GM18517 (cell line): ENCODE measurements around the gene HRH3.

Experiments
- ATAC-seq: cut with Tn5 transposase; IDR thresholded peaks from one replicate; pipeline ENCODE4 v1.9.1; 2021; ENCODE audit warnings: mild to moderate bottlenecking, moderate library complexity; ENCODE audit not compliant: unreplicated experiment

Gene HRH3

GRCh38 chr20:62230696-62231095 is 10.6 kb upstream of the HRH3 start:
- ATAC-seq: no peak

GRCh38 chr20:62230276-62230675 is 10.2 kb upstream of the HRH3 start:
- ATAC-seq: no peak

DNA sequence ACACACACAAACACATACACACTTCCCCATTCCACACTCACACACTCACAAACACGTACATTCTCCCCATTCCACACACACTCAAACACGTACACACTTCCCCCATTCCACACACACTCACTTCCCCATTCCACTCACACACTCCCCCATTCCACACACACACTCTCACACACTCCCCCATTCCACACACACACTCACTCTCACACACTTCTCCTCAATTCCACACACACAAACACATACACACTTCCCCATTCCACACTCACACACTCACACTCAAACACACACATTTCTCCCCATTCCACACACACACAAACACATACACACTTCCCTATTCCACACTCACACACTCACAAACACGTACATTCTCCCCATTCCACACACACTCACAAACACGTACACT is 9.6 kb upstream of the HRH3 start:
- ATAC-seq: no peak

- no peak for ATAC-seq
These were observed 9.0 kb upstream of the HRH3 start for GRCh38 chr20:62228982-62229545.

DNA sequence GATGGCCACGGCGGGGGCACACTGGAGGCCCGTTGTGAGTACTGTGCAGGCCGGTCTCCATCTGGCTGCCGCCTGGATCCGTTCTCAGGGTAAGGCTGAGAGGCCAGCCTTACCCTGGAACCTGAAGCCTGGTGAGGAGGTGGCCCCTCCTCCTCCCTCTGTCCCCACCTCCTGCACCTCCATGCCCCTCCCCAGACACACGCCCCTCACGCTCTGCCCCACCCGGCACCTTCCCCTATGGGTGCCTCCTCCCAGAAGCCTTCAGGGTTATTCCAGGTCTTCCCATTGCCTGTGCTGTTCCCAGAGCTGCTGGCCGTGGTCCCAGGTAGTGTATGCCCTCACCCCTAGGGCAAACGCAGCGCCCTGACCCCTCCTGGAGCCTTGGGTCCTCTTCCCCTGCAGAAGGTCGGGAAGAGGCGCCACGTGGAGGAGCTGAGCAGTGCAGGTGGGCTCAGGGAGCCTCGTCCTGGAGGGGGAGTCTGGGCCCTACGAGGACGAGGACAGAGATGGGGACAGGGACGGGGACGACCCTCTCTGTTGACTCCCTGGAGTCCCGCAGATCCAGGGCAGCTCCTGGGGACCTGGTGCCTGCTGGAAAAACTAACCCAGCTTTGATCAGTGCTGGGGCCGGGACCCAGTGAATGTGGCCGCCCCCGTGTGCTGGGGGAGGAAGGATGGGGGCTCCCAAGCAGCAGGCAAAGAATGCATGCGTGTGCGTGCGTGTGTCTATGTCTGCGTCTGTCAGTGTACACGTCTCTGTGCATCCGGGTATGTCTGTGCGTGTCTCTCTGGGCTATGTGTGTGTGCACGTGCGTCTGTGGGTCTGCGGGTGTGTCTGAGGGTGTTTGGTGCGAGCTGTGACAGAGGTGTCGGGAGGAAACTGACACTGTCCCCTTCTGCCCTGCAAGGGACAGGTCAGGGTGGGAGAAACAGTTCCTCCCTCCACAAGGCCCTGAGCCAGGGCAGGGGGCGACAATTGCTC is 8.2 kb upstream of the HRH3 start:
- ATAC-seq: no peak

- no peak for ATAC-seq
These were observed 7.5 kb upstream of the HRH3 start for GRCh38 chr20:62227591-62227976.

GRCh38 chr20:62226707-62227590 is 6.9 kb upstream of the HRH3 start:
- no peak for ATAC-seq

DNA sequence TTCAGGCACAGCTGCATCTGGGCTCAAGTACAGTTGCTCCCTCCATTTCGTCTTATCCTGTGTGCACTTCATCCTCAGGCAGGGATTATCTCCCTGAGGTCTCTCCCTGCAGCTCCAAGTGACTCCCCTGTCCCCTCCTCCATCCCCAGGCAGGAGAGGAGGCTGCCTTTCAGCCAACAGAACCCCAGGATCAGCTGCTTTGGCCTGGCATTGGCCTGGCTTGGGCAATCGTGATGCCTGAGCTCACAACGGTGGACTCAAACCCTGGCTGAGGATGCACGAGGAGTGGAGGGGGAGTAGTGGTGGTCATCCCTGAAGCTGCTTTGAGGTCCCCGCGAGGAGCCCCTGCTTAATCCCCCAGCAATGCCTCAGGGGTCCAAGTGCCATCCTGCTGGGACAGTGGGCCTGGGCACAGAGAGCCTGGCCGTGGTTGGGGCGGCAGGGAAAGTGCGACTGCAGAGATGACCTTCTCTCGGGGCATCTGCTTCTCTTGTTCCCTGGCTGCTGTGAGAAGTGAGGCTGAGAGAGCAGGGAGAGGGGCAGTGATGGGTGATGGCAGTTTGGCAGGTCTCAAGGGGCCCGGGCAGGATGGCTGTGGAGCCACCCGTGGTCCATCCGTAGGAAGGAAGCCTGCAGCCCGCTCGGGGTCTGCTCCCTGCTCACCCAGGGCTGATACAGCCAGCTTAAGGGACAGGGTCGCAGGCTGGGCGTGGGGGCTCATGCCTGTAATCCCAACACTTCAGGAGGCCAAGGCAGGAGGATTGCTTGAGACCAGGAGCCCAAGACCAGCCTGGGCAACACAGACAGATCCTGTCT is 6.0 kb upstream of the HRH3 start:
- ATAC-seq: no peak

GRCh38 chr20:62225026-62225425 is 4.9 kb upstream of the HRH3 start:
- no peak for ATAC-seq

DNA sequence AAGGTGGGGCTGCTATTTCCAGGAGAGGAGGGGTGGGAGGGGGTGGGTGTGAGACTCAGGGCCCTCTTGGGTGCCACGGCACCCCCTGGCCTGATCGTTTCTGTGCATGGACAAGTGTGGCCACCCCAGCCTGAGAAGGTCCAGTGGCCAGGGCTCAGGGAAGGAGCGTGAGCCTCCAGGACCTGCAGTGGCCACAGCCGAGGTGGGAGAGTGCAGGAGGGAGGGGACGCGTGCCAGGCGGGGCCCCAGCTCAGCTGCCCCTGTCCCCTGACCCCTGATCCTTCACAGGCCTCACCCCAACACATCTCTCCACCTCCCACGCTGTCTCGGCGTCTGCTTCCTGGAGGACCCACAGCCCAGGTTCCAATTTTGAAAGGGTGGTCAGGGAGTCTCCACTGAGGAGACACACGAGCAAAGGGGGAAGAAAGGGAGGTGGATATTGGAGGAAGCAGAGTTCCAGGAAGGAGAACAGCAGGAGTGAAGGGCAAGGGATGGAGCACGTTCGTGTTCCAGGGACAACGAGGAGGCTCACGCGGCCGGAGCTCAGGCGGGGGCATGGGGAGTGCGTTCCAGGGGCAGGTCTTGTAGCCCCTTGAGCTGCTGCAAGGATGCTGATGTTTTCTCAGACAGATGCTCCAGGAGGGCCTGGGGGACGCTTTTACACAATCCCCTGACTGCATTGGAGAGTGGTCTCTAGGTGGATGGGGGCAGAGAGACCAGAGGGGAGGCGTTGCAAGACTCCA is 4.2 kb upstream of the HRH3 start:
- no peak for ATAC-seq

DNA sequence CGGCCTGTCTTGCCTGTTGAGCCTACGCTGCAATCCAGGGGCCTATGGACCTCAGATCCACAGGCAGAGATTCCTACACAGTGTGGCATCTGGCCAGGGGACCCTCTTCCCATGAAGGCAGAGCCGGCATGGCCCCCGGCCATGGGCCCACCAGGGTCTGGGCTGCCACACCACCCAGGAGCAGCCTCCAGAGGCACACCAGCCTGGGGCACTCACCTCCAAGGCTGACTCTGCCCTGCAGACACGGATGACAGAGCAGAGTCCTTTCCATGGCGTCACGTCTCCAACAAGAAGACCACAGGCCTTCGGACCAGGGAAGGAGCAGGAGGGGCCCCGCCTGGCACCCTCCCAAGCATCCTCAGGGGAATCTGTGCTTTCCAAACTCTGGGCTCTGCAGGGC is 3.5 kb upstream of the HRH3 start:
- ATAC-seq: no peak

GRCh38 chr20:62222972-62223371 is 2.9 kb upstream of the HRH3 start:
- no peak for ATAC-seq

DNA sequence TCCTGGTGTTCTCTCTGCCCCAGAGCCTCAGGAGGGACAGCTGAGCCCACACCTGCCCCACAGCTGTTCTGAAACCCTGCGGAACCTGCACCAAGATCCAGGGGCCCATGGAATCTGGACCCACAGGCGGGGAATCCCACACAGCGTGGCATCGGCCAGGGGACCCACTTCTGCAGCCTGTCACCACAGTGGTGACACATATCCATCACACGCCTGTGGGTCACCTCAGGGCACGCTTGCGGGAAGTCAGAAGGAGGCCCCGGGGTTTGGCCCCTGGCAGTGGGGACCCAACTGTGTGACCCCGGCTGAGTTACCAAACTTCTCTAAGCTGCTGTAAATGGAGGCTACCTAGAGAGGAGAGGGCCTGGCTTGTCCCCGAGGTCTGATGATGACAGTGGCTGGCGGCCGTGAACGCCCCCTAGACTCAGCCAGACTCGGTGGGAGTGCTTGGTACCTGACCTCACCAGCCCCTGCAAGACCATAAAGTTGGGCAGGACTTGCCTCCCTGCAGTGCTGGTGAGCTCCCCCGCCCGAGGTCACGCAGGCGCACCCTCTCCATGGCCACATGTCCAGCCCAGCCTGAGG is 2.3 kb upstream of the HRH3 start:
- no peak for ATAC-seq

DNA sequence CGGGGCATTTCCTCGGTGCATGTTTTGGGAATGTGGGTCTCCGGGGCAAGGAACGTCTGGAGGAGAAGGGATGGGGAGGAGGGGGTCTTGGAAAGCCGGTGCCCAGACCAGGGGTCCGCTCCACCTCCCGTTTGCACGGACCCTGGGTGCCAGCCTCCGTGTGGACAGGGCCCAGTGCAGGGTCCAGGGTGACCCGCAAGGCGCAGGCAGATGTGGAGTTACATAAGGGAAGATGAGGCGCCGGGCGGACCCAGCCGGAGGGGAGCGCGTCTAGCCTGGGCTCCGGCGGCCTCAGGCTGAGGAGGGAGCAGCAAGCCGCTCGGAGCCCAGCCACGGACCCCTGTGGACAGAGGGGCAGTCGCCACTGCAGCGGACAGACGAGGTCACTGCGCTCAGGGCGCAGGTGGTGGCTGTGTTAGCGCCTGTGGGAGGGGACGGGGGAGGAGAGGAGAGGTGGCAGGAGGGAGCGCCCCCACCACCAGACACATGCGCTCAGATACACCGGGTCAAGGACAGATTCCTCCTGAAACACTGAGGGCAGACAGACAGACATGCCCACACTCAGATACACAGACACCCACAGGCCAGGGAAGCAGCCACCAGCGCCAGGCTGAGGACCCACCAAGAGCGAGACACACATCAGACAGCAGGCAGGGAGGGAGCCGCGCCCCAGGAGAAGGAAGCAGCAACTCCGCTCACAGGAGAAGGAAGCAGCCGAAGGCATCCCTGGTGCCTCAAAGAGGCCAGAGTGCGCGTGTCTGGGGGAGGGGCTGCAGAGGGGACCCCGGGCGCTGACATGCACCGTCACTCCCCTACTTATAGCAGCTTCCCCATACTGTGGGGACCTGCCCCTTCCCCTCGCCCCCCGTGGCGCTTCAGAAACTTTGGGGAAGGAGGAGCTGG is 839 bp upstream of the HRH3 start:
- no peak for ATAC-seq

- no peak for ATAC-seq
These were observed 732 bp downstream of the HRH3 start for GRCh38 chr20:62219101-62219991.

- ATAC-seq: no peak
These were observed 1.9 kb downstream of the HRH3 start for GRCh38 chr20:62217913-62218773.
